Thyroid gland (tissue), 4 donors: ENCODE measurements around the gene AIF1L. TPM values are rescaled to one million over a fixed set of nuclear protein-coding genes. Genes with fewer than 3 reads are reported as not detected.
A peak's percentile ranks its signal among the peaks of the same experiment; 100 is the strongest.

ENCODE experiments used
- DNase-seq, 2 donors: peaks; one replicate each; pipeline ENCODE4 v3.0.0-alpha.2; 2019
- H3K27ac ChIP-seq, 3 donors: fragments of 200-600 bp; sonication (generic); 1 replicate in 2 of 3; 2 replicates in 1 of 3; pipeline ENCODE4 v1.5.1; 2016 to 2019; ENCODE audit warnings: mild to moderate bottlenecking in 1 of 3, moderate library complexity in 1 of 3
- H3K27me3 ChIP-seq: fragments of 200-600 bp; sonication (generic); one replicate; pipeline ENCODE4 v1.5.1; 2019
- H3K36me3 ChIP-seq, 2 donors: fragments of 200-600 bp; sonication (generic); one replicate each; pipeline ENCODE4 v1.5.1; 2016 to 2019
- H3K4me1 ChIP-seq, 2 donors: fragments of 200-600 bp; sonication (generic); one replicate each; pipeline ENCODE4 v1.5.1; 2017 to 2019
- H3K4me3 ChIP-seq, 3 donors: fragments of 200-600 bp; sonication (generic); replicated peaks in 1 of 3; 1 replicate in 2 of 3; 2 replicates in 1 of 3; pipeline ENCODE4 v1.5.1; 2016; ENCODE audit warnings: mild to moderate bottlenecking in 1 of 3
- H3K9me3 ChIP-seq: fragments of 200-600 bp; sonication (generic); one replicate; pipeline ENCODE4 v1.5.1; 2017
- CTCF ChIP-seq, 6 experiments: fragments of 200-600 bp in 3 of 6; fragments of 450-650 bp in 3 of 6; sonication (generic) in 3 of 6; IDR thresholded peaks; one replicate each; pipeline ENCODE4 v1.5.1; 2016 to 2019; ENCODE audit warnings: antibody characterized with exemption in 6 of 6, mild to moderate bottlenecking in 2 of 6, inconsistent platforms in 1 of 6, moderate library complexity in 1 of 6
- POLR2A ChIP-seq, 2 donors: fragments of 450-650 bp; IDR thresholded peaks; one replicate each; pipeline ENCODE4 v1.6.1; 2017; ENCODE audit warnings: antibody characterized with exemption in 2 of 2, mild to moderate bottlenecking in 2 of 2, moderate library complexity in 1 of 2
- WGBS, 2 donors: methylation state at CpG; one replicate each; pipeline ENCODE4 v1.1.5; 2017; 5-methylcytosine and 5-hydroxymethylcytosine counted together
- intact Hi-C: fragments of 100-400 bp; cut with DNase I; formaldehyde crosslinking; loops from one replicate; pipeline ENCODE4 v1.15.1; 2023
- total RNA-seq, 4 donors: library from RNA; depleted of rRNA; stranded (reverse); fragments of >200 nt; gene quantifications; one replicate each; pipeline ENCODE4 v1.2.3, GENCODE V29; 2016

Gene AIF1L
- total RNA-seq, 4 donors from 2014 or later = 43.0 to 114 (median 87.9) TPM

GRCh38 chr9:131078427-131079366 is 17.6 kb upstream of the AIF1L start:
- Histone ChIP-seq H3K36me3 (no peaks in the 10 kb centered on the region), H3K4me3 (no peak overlapping the region), H3K27me3 (no peaks in the 10 kb centered on the region), H3K9me3 (no peaks in the 10 kb centered on the region), H3K27ac (no peak overlapping the region), H3K4me1 (peaks cover 0 to 9% of the 10 kb centered on the region in 2 donors)
- intact Hi-C loops = no loop called here
- DNase-seq = no peak
- TF ChIP-seq CTCF (IDR thresholded peaks at IDR 0.05) (no peak), POLR2A (IDR thresholded peaks at IDR 0.05) (no peak)
- 91 to 99% methylated on average over 11 to 13 of the region's 17 CpGs for whole genome bisulfite sequencing, 2 donors

GRCh38 chr9:131080589-131080988 is 15.7 kb upstream of the AIF1L start:
- no peaks in the 10 kb centered on the region for H3K36me3 ChIP-seq
- intact Hi-C loops = no loop called here
- no peaks in the 10 kb centered on the region for H3K27me3 ChIP-seq
- H3K9me3 ChIP-seq = no peaks in the 10 kb centered on the region
- 62 to 65% methylated on average over 9 of the region's 9 CpGs for WGBS, 2 donors
- H3K4me1 ChIP-seq = peaks cover 3 to 20% of the 10 kb centered on the region in 2 donors
- H3K4me3 ChIP-seq = no peak overlapping the region
- H3K27ac ChIP-seq = no peak overlapping the region
- peak in 1 of 2 donors; percentile 31 for DNase-seq
- no peak for TF ChIP-seq CTCF (IDR thresholded peaks at IDR 0.05)
- TF ChIP-seq POLR2A (IDR thresholded peaks at IDR 0.05) = no peak

- intact Hi-C loops = no loop called here
- Histone ChIP-seq H3K4me3 (no peak overlapping the region), H3K4me1 (peaks cover 3 to 15% of the 10 kb centered on the region in 2 donors), H3K27ac (no peak overlapping the region), H3K9me3 (no peaks in the 10 kb centered on the region), H3K27me3 (no peaks in the 10 kb centered on the region), H3K36me3 (no peaks in the 10 kb centered on the region)
- DNase-seq = no peak
- 95 to 97% methylated on average over 9 of the region's 9 CpGs for WGBS, 2 donors
- TF ChIP-seq CTCF (IDR thresholded peaks at IDR 0.05) = no peak
- no peak for TF ChIP-seq POLR2A (IDR thresholded peaks at IDR 0.05)
Observed at GRCh38 chr9:131081868-131082267, 14.5 kb upstream of the AIF1L start.

GRCh38 chr9:131082774-131083512 is 13.4 kb upstream of the AIF1L start:
- no peak for TF ChIP-seq CTCF (IDR thresholded peaks at IDR 0.05)
- TF ChIP-seq POLR2A (IDR thresholded peaks at IDR 0.05) = no peak
- Histone ChIP-seq H3K36me3 (no peaks in the 10 kb centered on the region), H3K4me1 (peaks cover 3 to 12% of the 10 kb centered on the region in 2 donors), H3K27ac (no peak overlapping the region), H3K9me3 (no peaks in the 10 kb centered on the region), H3K27me3 (no peaks in the 10 kb centered on the region), H3K4me3 (no peak overlapping the region)
- no peak for DNase-seq
- intact Hi-C loops = no loop called here
- WGBS, 2 donors = 85 to 90% methylated on average over 10 to 11 of the region's 11 CpGs
